Endometrial microvascular endothelial cells (primary cell): ENCODE measurements around the gene GAA. TPM values are rescaled to one million over a fixed set of nuclear protein-coding genes. Genes with fewer than 3 reads are reported as not detected.
"Not testable (repeated sequence)": the region's sequence is repeated elsewhere in the genome, so short reads cannot be mapped to it uniquely, and the experiment has no call there.

Experiments used
- in situ Hi-C: cut with HindIII; loops from 2 replicates; pipeline ENCODE4 v1.10.0; 2017; ENCODE audit warnings: low sequenced_read_pairs, low pct_unique_long_range_greater_than_20kb; ENCODE audit errors: inconsistent ontology term
- total RNA-seq: library from RNA; depleted of rRNA; stranded (reverse); fragments of >200 nt; gene quantifications from one replicate; pipeline ENCODE4 v1.2.3, GENCODE V29; 2015; ENCODE audit errors: inconsistent ontology term

GAA gene
- total RNA-seq, 1 donor from 2014 or later, result 37.1 TPM

GRCh38 chr17:80081596-80081995 is 19.8 kb upstream of the GAA start:
- in situ Hi-C loops, result no loop called here

- in situ Hi-C loops, result no loop called here
Measured at GRCh38 chr17:80082403-80083135, 18.8 kb upstream of the GAA start.

GRCh38 chr17:80083136-80083661 is 18.2 kb upstream of the GAA start:
- in situ Hi-C loops, result no loop called here

- in situ Hi-C loops, result no loop called here
Measured at GRCh38 chr17:80084773-80085172, 16.6 kb upstream of the GAA start.

GRCh38 chr17:80086081-80086480 is 15.3 kb upstream of the GAA start:
- in situ Hi-C loops, result no loop called here

- in situ Hi-C loops, result no loop called here
Measured at GRCh38 chr17:80086616-80087015, 14.8 kb upstream of the GAA start.

- in situ Hi-C loops, result no loop called here
Measured at GRCh38 chr17:80087346-80088265, 13.8 kb upstream of the GAA start.

- in situ Hi-C loops, result no loop called here
Measured at GRCh38 chr17:80089762-80090161, 11.6 kb upstream of the GAA start.

- in situ Hi-C loops, result not testable (repeated sequence)
Measured at GRCh38 chr17:80090164-80090563, 11.2 kb upstream of the GAA start.

- in situ Hi-C loops, result no loop called here
Measured at GRCh38 chr17:80091376-80091775, 10.0 kb upstream of the GAA start.

- in situ Hi-C loops, result no loop called here
Measured at GRCh38 chr17:80092959-80093358, 8.4 kb upstream of the GAA start.

GRCh38 chr17:80095038-80095843 is 6.1 kb upstream of the GAA start:
- in situ Hi-C loops, result no loop called here

- in situ Hi-C loops, result no loop called here
Measured at GRCh38 chr17:80095844-80096475, 5.4 kb upstream of the GAA start.

GRCh38 chr17:80096561-80097021 is 4.8 kb upstream of the GAA start:
- in situ Hi-C loops, result no loop called here

GRCh38 chr17:80097127-80097621 is 4.2 kb upstream of the GAA start:
- in situ Hi-C loops, result no loop called here

- in situ Hi-C loops, result no loop called here
Measured at GRCh38 chr17:80097844-80098691, 3.3 kb upstream of the GAA start.

- in situ Hi-C loops, result no loop called here
Measured at GRCh38 chr17:80099291-80100034, 1.9 kb upstream of the GAA start.
